D341Med (cell line): ENCODE measurements around the gene CASQ1.

Experiments
- DNase-seq: peaks from one replicate; pipeline ENCODE4 v3.0.0; 2012; ENCODE audit warnings: low spot score

The CASQ1 gene

DNA sequence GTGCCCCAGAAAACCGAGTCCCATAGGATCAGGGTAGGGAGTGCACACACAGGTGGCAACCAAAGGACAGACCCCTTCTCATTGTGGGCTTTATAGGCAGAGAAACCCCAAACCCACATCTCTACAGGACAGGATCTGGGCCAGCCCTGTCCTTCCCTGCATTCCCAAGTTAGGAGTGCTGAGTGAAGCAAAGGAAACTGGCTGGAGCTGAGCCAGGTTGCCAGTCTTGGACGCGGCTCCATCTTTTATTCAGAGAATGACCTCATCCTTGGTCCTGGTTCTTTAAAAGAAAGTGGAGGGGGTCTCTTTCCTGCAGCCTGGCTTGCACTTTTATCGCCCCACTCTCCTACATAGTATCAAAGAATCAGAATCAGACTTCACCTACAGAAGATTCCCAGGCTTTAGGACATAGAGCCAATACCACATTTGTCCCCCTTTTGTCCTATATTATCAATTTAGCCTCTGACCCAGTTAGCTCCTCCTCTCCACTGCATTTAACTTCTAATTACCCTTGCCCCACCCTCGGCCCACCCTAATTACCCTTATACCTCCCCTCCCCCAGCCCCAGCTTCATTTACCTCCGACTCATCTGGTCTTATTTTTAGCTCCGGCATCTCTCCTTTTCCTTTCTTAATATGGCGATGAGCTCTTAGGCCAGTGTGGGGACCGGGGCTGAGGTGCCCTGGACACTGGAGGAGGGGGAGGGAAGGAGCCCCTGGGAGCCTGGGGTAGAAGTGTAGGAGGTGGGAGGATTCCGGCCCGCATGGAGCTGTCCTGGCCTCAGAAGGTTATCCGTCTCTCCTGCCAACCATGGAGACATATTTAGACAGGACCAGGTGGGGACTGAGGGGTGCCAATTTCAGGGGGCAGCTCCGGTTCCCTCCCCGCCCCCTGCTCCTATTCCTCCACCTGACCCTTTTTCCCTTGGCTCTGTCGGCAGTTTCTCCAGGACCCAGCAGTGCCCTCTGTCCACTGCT lies at the start of gene CASQ1:
Gene CASQ1, plus strand, starts transcription at position 927 of the 977 bp plus-strand sequence. CDS start 177 bp downstream, outside the sequence.
- no peak for DNase-seq

DNA sequence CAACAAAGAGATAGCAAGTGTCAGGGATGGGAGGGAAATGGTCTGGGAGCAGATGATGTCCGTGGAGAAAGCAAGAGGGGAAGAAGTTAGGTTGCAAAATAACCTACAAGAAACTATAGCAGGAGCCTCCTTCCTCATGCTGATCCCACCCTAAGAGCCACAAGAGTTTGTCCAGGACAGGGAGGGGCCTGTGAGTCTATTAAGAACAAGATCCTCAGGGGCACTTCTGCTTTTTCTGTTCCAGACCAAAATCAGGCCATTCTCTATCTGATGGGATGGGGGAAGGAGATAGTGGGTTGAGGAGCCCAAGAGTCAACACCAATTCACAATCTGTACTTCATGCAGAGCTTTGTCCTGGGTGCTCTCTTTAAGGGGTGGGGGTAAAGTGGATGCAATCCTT lies 46.7 kb upstream of the CASQ1 start:
- DNase-seq: no peak

DNA sequence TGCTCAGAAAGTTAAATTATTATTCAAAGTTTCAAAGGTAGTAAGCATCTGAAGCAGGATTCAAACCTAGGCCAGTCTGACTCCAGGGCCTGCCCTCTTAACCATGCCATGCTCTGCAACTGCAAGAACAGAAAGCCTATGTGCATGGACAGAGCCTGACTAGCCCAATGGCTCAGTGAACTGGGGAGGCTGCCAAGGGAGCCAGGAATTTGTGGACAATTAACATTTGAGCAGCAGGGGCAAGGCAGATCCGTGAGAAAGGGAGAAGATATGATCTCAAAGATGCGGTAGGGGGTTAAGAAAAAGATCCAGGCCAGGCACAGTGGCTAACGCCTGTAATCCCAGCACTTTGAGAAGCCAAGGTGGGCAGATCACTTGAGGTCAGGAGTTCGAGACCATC lies 45.5 kb upstream of the CASQ1 start:
- DNase-seq: no peak

DNA sequence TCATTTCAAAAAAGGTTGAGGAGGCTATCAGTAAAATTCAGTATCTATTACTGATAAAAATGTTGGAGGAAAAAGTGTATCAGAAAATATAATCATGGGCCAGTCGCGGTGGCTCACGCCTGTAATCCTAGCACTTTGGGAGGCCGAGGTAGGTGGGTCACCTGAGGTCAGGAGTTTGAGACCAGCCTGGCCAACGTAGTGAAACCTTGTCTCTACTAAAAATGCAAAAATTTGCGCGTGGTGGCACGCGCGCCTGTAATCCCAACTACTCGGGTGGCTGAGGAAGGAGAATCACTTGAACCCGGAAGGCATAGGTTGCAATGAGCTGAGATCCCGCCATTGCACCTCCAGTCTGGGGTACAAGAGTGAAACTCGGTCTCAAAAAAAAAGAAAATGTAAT lies 44.3 kb upstream of the CASQ1 start:
- no peak for DNase-seq

DNA sequence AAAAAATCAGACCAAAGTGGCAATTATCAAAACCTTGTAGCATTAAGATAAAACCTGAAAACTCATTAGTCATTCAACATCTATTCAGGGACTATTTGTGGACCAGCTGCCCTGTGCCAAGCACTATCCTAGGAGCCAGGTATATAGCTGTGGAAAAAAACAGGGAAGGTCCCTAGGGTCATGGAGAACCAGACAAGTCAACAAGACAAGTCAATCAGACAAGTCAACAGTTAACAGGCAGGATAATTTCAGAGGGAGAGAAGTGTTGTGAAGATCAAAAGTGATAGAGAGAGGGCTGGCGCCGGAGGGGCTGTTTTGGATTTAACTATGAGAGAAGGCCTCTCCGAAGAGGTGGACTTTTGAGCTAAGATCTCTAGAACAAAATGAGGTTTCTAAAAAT lies 42.3 kb upstream of the CASQ1 start:
- no peak for DNase-seq

DNA sequence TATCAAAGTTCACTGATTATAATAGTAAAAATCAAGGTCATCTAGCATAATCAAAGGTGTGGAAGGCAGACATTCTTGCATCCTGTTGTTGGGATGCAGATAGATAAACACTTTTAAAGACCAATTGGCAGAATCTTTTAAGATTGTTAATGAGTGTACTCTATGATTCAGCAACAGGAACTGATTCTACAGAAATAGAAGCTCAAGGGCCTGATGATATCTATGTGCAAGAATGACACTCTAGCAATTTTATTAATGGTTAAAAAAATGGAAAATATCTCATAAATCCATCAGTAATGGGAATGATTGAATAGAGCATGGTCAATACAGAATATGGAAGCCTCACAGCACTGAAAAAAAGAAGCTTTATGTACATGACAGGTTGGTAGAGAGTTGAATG lies 41.1 kb upstream of the CASQ1 start:
- no peak for DNase-seq

DNA sequence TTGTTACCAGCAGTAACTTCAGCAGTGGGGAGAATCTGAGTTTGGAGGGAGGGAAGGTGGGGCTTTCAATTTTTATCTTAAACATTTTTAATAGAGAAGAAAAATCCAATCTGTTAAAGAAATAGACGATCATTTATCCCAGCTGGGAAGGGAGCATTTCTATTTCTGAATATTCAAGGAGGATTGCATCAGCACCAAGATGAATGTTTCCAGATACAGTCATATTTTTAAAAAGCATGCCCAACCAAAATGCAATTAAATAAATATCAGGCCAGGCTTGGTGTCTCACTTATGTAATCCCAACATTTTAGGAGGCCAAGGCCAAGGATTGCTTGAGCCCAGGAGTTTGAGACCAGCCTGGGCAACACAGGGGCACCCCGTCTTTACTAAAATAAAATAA lies 40.7 kb upstream of the CASQ1 start:
- no peak for DNase-seq

DNA sequence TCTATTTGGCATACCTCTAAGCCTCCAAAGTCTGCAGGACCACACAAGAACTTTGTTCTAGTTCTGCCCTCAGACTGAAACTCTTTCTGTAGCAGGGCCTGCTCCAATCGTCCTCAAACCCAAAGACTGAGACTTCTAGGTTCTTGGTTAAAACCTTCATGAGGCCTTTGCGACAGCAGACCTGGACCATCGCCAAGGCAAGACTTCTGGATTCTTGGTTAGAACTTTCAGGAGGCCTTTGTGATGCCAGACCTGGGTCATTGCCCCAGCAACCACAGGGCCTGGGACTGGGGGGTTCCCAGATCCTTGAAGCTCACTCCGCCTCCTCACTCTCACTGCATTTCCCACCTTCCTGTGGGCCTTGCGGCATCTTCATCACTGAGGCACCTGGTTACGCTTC lies 39.1 kb upstream of the CASQ1 start, which contains the start of gene ATP1A4:
Gene ATP1A4, plus strand, starts transcription at position 301 of the 400 bp plus-strand sequence. CDS start 438 bp downstream, outside the sequence.
- DNase-seq: no peak

DNA sequence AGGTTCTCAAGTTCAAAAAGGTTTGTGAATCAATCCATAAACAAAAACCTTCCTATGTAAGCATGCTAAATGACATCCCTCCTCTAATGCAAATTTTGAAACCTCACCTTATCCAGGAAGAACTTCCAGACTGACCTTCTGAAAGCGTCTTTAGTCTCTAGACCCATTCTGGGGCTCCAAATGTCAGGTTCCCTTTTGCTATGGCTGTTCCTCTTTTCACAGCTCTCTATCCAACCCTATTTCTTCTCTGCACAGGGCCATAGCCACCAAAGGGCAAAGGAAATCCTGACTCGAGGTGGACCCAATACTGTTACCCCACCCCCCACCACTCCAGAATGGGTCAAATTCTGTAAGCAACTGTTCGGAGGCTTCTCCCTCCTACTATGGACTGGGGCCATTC lies 35.6 kb upstream of the CASQ1 start:
- DNase-seq: no peak

DNA sequence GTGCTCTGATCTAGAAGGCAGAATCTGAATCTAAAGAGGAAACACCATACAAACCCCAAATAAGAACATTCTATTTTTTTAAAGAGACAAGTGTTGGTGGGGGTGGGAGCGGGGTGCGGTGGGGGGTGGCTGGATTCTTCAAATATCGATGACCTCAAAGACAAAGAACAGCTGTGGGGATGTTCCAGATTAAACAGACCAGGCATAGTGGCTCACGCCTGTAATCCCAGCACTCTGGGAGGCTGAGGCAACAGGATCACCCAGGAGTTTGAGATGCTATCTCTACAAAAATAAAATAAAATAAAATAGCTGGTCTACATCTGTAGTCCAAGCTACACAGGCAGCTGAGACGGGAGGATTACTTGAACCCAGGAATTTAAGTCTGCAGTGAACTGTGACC lies 34.0 kb upstream of the CASQ1 start:
- DNase-seq: no peak

DNA sequence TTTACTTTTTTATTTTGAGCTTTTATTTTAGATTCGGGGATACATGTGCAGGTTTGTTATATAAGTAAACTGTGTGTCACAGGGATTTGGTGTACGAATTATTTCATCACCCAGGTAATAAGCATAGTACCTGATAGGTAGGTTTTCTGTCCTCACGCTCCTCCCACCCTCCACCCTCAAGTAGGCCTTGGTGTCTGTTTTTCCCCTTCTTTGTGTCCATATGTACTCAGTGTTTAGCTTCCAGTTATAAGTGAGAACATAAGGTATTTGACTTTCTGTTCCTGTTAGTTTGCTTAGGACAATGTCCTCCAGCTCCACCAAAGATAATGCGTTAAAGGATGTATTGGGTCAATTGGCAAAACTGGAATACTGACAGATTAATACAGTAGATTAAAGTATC lies 33.2 kb upstream of the CASQ1 start:
- DNase-seq: no peak

DNA sequence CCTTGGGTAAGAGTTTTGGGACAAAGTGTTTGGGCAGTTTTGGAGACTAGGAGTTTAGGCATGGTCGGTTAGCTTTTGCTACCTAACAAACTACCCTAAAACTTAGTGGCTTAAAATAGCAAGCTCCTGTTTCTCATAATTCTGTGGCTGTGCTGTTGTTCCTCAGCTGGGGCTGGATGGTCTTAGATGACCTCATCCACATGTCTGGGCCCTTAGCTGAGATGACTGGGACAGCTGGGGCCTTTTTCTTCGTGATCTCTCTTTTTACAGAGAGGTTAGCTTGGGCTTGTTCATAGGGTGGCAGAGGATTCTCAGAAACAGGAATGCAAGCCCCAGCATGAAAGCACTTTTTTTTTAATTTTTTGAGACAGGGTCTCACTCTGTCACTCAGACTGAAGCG lies 32.3 kb upstream of the CASQ1 start:
- DNase-seq: no peak

DNA sequence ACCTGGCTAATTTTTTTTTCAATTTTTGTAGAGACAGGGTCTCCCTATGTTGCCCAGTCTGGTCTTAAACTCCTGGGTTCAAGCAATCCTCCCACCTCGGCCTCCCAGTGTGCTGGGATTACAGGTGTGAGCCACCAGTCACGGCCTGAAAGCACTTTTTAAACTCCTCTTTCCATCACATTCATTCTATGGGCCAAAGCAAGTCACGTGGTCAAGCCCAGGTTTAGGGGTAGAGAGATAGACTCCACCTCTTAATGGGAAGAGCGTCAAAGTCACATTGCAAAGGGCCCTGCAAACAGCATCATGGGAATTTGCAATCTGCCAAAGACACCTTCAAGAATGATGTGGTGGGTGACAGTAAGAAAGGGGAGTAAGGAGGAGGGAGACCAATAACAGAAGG lies 31.8 kb upstream of the CASQ1 start:
- no peak for DNase-seq

DNA sequence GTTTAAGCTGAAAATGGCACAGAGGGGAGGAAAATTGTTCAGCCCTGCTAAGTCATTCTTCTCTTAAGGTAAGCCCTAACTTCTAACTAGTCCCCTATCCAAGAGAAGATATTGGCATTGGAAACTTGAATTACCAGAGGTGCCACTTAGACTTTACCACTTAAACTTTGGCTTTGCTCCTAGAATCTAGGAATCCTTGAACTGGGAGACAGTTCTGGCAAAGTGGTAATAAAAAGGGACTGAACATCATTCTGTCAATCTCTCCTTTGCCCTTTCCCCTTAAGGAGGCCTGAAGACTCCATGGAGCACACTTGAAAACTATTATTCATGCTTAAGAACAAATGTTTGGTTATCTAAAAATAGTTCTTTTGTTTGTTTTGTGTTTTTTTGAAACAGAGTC lies 30.5 kb upstream of the CASQ1 start:
- no peak for DNase-seq

DNA sequence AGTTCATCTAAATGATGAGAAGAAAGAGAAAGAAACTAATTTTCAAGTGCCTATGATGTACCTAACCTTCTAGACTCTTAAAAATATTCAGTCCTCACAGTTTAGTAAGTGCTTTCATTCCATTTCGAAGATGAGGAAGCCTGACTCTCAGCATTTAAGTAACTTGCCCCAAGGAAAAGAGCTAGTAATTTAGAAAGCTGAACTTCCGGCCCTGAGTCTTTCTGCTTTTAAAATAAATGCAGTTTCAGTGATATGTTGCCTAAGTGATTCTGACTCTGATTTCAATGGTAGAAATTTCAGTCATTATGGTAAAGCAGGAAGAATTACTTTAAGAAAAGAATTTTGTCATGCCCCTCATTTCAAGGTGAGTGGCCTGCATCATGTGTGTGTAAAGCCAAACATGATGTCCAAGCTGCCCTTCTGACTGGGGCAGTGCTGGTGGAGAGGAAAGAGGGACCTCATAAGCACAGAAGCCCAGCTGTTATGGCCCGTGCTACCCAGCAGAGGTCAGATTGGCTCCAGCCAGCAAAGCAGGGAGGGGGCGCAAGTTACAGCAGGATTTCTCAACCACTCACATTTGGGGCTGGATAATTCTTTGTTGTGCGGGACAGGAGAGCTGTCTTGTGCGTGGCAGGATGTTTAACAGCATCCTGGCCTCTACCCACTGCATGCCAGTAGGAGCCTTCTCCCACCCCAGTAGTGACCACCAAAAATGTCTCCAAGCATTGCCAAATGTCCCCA lies 28.2 kb upstream of the CASQ1 start:
- no peak for DNase-seq

DNA sequence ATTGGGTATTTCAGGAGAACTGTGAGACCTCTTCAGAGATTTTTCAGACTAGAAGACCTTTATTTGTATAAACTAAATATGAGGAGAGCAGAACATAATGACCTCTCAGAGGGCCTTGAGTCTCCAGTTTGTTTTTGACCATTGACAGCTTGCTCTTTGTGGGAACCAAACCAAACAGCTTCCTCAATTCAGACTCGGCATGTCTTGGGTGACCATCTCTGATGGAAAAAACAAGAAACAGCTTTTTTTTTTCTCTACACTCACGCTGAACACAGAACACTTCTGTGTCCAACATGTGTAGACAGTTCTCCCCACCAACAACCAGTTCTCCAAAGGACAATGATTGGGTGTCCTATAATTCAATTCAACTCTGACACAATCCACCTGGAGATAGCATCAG lies 27.4 kb upstream of the CASQ1 start:
- no peak for DNase-seq

DNA sequence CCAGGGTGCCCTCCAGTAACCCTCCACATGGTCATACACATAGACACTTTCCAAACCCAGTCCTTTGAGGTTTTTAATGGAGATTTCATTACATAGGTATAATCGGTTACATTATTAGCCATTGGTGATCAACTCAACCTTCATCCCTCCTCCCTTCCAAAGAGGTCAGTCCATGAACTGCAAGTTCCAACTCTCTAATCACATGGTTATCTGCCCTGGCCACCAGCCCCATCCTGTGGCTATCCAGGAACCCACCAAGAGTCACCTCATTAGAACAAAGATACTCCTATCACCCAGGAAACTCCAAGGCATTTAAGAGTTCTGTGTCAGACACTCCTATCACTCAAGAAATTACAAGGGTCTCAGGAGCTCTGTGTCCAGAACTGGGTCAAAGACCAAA lies 26.8 kb upstream of the CASQ1 start:
- no peak for DNase-seq

DNA sequence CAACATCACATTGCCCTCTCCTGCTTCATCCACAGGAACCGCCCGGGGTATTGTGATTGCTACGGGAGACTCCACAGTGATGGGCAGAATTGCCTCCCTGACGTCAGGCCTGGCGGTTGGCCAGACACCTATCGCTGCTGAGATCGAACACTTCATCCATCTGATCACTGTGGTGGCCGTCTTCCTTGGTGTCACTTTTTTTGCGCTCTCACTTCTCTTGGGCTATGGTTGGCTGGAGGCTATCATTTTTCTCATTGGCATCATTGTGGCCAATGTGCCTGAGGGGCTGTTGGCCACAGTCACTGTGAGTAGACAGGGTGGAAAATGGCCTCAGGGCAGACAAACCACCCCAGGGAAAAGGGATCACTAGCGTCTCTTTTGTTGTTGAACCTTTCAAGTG lies 26.3 kb upstream of the CASQ1 start:
- DNase-seq: no peak

DNA sequence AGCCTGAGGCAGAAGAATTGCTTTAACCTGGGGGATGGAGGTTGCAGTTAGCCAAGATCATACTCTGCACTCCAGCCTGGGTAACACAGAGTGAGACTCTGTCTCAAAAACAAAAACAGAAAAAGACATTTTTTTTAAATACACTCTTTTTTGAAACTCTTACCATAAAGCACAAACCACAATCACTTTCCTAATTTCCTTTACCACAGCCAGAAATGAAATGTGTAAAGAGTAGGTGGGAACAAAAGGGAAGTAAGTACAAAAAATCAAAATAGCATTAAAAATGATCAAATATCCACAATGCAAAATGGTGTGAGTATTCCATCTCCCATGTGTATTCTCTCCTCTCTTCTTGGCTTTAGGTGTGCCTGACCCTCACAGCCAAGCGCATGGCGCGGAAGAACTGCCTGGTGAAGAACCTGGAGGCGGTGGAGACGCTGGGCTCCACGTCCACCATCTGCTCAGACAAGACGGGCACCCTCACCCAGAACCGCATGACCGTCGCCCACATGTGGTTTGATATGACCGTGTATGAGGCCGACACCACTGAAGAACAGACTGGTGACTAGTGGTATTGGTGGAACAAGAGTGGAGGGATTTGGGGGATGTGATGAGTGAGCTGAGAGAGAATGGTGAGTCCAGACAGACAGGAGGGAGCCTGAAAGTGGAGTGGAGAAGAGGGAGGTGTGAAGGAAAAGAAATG lies 24.1 kb upstream of the CASQ1 start:
- DNase-seq: no peak

DNA sequence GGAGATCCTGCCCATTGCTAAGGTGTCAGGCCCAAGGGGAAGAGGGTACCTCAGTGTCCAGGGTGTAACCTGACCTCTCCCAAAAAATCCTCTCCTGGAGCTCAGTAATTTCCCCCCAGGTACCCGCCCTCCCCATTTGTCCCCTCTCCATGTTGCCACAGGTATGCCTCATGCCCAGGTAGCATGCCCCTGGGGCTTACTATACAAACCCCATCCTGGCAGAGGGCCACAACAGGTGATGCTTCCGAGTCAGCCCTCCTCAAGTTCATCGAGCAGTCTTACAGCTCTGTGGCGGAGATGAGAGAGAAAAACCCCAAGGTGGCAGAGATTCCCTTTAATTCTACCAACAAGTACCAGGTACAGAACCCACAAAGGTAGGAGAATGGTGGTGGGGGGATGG lies 23.3 kb upstream of the CASQ1 start:
- DNase-seq: no peak

DNA sequence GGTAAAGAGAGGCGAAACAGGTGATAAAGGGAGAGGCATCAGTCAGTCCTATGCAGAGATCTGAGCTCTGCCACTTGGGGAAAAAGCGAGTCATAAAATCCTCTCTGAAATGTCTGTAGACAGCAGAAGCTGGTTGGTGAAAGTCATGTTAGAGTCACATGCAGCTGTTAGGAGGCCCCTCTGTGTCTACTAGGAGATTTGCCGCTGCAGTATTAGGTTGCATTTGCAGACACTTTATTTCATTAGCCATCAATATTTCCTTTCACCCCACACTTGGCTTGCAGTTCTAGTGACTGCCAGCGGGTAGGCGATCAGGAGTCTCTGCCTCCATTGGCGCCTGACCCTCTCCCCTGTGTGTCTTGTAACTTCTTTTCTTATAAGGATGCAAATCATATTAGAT lies 22.8 kb upstream of the CASQ1 start:
- DNase-seq: no peak

DNA sequence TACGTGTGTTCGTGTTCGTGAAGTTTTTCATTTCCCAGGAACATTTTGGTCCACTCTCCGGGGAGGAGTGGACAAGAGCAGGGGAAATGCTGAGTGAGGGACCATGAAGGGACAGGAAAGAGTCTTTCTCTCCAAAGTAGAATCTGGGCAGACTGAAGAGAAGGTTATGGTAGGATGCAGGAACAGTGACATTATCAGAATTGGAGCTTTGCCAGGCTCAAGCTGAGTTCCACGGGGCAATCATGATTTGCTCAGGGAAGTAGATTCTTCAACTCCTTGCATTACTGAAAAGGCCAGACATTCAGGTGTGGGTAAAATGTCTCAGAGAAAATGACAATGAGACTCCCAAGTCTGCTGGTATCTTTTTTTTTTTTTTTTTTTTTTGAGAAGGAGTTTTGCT lies 22.4 kb upstream of the CASQ1 start:
- DNase-seq: no peak
